ENCODE measurements around the gene SDF2L1. TPM values are rescaled to one million over a fixed set of nuclear protein-coding genes. Genes with fewer than 3 reads are reported as not detected.
"Not testable (repeated sequence)": the region's sequence is repeated elsewhere in the genome, so short reads cannot be mapped to it uniquely, and the experiment has no call there.

SDF2L1 gene, protein sequence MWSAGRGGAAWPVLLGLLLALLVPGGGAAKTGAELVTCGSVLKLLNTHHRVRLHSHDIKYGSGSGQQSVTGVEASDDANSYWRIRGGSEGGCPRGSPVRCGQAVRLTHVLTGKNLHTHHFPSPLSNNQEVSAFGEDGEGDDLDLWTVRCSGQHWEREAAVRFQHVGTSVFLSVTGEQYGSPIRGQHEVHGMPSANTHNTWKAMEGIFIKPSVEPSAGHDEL
- 7.2 TPM for total RNA-seq

DNA sequence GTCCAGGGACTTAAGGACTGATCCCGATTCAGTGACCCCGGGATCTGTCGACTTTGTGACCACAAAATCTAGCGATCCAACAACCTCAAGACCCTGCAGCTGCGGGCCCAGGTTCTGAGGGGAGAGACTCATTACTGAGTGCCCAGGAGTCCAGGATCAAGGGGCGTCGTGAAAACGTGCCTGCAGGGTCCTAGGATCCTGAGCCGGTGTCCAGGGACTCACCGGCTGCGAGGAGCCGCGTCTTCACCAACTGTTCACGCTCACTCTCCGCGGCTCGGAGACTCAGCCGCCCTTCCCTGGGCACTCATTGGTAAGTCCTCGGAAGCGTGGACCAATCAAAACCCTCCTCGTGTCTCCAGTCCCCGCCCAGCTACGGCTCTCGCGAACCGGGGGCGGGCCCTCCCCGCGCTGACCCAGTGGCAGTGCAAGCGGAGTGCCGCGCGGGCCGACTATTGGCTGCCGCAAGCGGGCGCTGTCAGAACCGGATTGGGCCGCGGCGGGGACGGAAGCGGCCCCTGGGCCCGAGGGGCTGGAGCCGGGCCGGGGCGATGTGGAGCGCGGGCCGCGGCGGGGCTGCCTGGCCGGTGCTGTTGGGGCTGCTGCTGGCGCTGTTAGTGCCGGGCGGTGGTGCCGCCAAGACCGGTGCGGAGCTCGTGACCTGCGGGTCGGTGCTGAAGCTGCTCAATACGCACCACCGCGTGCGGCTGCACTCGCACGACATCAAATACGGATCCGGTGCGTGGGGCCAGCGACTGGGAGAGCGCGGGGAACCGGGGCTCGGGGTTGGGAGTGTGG is at the start of gene SDF2L1:
Gene SDF2L1 (plus strand): TSS at position 514 of the 795 bp plus-strand sequence. CDS start 35 bp downstream, at position 549.
- DNase-seq = peak; percentile 97

DNA sequence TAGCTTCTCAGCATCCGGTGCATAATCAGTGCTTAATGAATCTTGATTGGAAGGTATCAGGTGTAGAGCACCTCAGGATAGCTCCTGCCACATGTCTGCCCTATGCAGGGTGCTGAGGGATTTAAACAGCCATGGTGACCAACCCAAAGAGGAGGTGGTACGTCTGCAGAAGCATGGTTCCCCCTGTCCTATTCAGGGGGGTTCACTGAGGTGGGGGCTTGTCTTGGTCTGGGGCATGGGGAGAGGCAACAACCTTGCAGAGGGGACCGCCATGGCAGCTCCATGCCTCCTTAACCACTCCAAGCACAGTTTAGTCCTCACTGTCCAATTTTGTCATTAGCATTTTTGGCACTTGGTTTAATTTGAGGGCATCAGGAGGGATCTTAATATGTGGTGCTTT is 49.7 kb upstream of the SDF2L1 start:
- DNase-seq = no peak

DNA sequence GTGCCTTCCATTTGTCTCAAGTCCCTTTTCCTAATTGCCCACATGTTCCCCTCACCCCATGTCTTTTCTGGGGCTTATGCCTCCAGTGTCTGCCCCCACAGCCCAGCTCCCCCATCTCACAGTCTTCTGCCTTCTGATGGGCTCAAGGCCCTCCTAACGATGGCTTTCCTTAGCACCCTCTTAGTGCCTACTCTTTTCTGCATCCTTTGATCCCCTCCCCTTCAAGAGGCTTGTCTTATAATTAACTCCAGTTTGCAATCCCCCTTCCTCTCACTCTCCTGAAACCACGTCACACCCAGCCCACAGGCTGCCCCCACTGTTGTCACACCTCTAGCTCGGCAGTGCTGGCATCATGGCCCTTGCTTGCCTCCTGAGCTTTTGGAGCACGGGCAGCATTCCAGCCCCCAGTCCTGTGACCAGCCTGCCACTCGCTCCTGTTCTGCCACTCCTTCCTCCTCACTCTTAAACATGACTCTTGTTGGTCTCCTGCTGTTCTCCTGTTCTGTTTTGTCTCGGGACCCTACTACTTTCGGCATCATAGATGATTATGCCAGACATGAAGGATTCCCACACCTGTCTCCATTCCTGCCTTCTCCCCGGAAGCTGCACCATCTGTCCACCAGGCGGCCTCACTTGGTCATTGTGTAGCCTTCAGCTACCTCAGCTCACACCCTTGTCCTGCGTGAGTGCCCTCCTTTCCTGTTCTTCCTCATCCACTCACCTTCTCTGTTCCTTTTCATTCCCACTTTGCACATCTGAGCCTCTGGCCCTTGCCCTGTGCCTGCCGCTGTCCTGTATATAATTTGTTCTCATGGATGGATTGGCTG is 48.5 kb upstream of the SDF2L1 start:
- DNase-seq = no peak

DNA sequence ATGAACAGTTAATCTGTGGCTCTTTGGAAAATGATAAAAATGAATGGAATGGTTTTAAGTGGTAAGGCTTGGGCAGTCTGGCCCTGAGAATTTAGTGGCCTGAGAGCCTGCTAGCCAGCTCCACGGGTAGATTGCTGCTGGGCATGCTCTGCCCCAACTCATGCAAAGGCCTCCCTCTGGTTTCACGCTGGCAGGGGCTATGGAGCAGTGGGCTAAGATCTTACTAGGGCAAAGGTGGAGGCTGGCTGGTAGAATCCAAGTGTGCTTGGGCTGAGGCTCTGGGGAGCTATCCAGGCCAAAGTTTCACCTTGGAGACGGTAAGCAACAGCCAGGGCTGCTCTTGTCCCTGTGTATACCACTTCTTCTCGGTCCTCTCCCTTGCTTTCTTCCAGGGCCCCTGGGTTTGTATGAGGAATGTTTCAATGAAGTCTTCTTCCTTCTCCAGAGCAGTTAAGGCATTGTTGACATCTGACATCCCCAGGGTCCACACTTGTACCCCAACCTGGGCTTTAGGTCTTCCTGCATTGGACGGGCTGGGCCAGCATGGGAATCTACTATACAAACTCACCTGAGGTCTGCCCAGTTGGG is 47.1 kb upstream of the SDF2L1 start:
- DNase-seq = no peak

DNA sequence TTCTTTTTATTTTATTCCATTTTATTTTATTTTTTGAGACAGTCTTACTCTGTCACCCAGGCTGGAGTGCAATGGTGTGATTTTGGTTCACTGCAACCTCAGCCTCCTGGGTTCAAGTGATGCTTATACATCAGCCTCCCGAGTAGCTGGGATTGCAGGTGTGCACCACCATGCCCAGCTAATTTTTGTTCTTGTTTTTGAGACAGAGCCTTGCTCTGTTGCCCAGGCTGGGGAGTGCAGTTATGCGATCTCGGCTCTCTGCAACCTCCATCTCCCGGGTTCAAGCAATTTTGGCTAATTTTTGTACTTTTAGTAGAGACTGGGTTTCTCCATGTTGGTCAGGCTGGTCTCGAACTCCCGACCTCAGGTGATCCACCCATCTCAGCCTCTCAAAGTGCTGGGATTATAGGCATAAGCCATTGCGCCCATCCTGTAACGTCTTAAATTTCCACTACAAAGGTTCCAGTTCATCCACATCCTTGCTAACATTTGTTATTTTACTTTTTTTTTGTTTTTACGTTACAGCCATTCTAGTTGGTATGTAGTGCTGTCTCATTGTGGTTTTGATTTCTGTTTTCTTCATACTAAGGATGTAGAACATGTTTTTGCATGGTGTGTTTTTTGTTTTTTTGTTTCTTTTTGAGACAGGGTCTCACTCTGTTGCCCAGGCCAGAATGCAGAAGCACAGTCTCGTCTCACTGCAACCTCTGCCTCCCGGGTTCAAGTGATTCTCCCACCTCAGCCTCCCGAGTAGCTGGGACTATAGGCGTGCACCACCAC is 45.6 kb upstream of the SDF2L1 start:
- not testable (repeated sequence) for DNase-seq

DNA sequence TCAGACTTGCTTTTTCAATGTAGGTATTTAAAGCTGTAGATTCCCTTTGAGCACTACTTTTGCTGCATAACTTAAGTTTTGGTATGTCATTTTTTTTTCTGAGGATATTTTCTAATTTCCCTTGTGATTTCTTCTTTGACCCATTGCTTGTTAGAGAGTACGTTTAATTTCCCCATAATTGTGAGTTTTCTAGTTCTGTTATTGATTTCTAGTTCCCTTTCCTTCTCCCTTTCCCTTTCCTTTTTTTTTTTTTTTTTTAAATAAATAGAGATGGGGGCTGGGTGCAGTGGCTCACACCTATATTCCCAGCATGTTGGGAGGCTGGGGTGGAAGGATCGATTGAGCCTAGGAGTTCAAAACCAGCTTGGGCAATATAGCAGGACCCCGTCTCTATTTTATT is 43.8 kb upstream of the SDF2L1 start:
- DNase-seq = no peak

DNA sequence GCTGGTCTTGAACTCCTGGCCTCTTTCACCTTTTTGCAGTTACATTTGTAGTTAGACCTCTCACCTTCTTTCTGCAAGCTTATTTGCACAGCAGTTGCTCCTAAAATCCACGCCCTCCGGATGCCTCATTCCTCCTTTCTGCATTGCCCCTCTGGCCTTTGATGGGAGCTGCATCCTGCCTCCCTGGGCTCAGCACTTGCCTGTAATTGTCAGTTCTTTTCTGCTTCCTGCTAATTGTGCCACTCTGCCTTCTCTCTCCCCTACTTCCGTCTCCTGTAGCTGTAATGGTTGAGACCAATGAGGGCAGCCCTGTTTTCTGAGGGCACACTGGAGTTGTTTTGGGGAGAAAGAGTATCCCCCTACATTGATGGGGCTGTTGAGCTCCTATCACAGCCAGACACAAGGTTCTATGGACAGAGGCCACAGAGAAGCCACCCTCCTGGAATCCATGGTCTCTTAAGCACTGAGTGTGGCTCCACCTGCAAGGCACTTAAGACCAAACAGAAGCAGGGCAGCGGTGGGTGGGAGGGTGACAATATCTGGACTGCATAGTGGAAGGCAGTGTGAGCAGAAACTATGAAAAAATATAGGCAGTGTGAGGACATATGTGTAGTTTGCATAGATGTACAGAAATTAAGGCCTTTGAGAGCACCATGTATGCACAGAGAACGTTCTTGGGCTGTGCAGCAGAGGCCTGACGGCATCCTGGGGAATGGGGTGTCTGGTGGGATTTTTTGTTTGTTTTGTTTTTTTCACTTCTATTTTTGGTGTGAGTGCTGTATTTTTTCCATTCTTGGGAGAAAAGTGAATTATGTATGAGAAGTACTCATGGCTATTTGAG is 42.8 kb upstream of the SDF2L1 start:
- DNase-seq = no peak

DNA sequence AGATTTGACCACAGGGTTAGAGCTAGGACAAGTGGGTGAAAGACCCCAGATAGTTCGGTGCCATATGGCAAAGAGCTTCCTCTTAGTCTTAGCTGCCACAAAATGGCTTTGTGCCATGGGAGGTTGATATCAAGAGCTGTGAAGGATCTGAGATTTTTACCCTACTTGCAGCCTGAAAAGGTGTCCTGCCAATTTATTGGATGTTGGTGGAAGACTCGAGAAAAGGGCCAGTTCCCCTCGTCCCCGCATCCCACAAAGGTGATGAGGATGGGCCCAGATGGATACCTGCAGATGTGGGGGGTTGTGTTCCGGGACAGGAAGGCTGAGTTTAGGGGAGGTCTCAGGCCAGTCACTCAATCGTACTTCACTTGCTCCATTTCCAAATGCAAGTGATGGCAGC is 39.5 kb upstream of the SDF2L1 start:
- no peak for DNase-seq

DNA sequence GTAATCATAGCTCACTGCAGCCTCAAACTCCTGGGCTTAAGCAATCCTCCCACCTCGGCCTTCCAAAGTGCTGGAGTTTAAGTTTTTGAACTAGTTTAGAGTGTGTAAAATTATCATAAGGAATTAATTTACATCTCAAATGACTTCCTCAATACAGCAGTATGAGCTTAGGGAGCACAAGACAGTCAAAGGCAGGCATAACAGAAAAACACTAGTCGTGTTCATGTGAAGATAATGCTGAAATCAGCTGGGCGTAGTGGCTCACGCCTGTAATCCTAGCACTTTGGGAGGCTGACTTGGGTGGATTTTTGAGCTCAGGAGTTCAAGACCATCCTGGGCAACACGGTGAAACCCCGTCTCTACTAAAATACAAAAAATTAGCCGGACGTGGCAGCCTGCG is 38.1 kb upstream of the SDF2L1 start:
- DNase-seq = no peak

DNA sequence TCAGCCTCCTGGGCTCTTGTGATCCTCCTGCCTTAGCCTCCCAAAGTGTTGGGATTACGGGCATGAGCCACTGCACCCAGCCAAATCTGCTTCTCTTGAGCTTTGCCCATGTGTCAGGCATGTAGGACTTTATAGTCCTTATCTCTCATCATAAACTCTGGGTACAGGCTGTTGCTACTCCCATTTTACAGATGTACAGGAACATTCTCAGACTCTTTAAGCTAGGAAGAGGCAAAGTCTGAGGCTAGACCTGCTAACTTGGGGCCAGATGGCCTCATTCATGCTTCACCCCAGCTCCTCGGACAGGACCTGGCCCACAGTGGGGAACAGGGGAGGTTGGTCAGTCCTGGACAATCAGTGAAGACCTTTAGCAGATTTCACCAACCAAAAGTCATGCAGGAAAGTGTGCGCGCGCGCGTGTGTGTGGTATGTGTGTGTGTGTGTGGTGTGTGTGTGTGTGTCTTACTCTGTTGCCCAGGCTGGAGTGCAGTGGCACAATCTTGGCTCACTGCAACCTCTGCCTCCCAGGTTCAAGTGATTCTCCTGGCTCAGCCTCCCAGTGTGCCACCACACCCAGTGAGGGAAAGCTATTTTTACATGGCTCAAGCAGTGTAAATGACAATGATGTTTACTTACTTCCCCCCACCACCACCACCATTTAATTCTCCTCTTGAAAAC is 36.1 kb upstream of the SDF2L1 start:
- DNase-seq = no peak

DNA sequence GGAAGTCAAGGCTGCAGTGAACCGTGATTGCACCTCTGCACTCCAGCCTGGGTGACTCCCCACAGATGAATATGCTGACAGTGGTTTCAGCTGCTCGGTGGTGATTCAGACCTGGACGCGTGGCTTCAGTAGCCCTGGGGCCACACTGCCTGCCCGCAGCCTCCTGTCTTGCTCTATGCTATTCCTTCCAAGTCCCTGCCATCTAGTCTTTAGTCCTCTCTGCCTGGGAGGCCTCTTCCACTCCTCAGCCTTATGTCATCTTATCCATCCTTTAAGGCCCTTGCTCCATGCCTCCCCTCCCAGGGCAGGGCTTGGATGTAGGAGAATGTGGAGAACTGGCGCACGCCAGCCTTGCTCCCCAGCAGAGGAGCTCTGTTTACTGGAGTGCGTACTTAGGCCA is 35.3 kb upstream of the SDF2L1 start:
- no peak for DNase-seq

DNA sequence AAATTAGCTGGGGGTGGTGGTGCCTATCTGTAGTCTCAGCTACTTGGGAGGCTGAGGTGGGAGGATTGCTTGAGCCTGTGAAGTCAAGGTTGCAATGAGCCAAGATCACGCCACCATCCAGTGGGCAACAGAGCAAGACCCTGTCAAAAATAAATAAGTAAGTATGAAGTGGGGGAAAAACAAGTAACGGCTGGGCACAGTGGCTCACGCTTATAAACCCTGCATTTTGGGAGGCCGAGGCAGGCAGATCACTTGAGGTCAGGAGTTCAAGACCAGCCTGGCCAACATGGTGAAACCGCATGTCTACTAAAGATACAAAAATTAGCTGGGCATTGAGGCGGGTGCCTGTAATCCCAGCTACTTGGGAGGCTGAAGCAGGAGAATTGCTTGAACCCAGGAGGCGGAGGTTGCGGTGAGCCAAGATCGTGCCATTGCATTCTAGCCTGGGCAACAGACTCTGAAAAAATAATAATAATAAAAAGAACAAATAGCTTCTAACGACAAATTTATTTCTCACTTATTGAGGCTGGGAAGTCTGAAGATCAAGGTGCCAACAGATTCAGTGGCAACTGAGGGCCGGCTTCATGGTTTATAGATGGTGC is 32.4 kb upstream of the SDF2L1 start:
- not testable (repeated sequence) for DNase-seq

DNA sequence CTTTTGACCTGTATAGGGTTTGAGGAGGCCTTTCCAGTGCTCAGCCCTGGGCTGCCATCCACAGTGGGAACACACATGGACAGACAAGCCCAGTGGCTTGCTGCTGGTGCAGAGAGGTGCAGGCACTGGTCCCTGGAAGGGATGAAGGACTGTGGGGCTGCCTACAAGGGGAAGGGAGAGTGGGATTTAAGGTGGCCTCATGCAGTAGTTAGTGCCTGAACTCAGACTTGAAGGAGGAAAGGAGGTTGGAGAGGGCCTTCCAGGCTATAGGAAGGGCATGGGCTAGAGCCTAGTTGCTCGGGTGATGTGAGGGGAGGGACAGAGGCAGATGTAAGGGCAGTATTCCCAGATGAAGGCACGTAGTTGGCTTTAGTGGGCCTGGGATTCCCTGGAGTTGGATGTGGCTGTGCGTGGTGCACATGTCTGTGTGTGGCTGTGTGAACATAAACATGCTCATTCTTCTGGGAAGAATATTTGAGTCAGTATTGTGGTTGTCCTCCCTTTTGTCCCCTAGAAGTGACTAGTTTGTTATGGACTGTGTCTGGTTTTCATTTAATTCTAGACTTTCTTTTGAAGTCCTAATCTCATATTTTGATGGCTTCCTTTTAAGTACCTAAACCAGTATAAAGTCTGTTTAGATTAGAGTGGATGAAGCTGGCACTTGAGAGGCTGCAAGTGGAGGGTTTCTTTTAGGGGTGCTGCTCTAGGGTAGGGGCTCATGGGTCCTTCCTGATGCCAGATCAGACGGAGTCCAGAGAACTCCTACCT is 30.7 kb upstream of the SDF2L1 start:
- DNase-seq = no peak

DNA sequence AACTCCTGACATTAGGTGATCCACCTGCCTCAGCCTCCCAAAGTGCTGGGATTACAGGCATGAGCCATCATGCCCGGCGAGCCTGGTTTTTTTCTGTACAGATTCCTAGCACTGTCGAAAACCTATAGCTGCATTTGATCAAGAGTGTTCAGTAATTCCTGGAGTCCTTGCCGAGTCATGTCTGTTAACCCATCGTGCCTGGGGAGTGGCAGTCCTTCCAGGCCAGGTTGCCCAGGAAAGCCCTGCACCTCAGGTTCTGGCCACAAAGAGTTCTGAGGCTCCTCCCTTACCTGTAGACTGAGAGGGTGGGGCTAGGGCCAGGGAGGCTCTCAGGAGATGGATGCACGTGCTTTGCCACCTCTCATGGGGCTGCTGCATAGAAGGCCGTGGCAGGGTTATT is 29.2 kb upstream of the SDF2L1 start:
- no peak for DNase-seq

DNA sequence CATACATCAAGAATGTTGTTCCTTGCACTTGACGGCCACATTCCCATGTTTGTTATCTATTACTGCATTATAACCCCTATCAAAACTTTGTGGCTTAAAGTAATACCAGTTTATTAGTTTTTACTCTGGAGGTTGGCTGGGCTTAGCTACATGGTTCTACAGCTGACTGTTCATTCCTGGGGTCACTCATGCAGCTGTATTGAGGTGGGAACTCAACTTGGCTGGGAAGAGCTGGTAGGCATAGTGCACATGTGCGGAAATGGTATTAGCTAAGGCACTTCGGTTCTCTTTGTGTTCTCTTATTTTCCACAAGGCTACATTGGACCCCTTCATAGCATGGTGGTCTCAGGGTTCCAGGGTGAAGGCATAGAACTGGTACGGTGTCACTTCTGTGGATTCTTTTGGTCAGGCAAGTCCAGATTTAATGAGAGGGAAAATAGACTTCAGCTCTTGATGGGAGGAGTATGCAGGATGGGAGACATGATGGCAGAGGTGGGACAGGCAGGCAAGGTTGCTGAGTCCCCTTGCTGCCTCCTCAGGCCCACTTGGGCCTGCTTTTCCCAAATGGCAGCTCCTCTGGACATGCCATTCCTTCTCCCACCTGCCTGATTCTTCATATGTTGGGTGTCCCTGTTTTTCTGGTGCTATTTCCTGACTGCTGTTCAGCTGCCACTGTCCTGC is 28.4 kb upstream of the SDF2L1 start:
- DNase-seq = no peak

DNA sequence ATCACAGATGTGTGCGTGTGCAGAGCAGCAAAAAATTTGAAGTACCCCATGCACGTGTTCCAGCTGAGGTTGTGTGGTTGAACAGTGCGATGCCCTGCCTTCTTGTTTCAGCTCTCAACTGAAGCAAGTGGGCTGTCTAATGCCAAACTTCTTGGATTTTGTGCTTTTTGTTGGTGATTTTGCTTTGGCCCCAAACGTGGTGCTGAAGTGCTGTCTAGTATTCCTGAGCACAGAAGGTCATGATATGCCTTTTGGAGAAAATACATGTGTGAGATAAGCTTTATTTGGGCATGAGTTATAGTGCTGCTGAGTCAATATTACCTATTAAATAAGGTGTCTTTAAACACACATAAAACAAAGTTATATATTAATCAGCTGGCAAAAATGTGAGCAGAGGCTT is 26.4 kb upstream of the SDF2L1 start:
- DNase-seq = no peak

DNA sequence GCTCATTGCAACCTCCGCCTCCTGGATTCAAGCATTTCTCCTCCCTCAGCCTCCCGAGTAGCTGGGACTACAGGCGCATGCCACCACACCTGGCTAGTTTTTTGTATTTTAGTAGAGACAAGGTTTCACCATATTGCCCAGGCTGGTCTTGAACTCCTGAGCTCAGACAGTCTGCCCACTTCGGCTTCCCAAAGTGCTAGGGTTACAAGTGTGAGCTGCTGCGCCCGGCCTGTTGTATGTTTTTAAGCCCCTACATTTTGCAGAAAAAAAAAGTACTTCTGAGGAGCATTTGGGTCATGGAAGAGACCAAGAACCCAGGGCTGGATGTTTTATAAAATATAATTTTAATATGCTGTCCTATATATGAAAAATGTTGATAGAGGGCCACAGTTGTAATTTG is 24.8 kb upstream of the SDF2L1 start:
- DNase-seq = not testable (repeated sequence)

DNA sequence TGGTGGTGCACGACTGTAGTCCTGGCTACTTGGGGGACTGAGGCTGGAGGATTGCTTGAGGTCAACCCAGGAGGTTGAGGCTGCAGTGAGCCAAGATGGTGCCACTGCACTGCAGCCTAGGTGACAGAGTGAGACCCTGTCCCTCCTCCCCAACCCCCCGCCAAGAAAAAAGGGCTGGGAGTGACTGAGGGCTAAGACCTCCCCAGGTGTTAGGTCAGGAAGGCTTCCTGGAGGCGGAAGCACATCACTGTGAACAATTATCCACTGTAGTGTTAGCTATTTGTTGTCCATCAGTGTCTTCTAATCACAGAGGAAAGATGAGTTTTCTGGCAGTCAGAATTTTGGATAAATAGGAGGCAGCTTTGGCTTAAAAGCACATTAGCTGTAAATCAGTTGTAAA is 21.1 kb upstream of the SDF2L1 start:
- no peak for DNase-seq
